ENCODE data around the gene PRKCH.

Gene PRKCH

DNA sequence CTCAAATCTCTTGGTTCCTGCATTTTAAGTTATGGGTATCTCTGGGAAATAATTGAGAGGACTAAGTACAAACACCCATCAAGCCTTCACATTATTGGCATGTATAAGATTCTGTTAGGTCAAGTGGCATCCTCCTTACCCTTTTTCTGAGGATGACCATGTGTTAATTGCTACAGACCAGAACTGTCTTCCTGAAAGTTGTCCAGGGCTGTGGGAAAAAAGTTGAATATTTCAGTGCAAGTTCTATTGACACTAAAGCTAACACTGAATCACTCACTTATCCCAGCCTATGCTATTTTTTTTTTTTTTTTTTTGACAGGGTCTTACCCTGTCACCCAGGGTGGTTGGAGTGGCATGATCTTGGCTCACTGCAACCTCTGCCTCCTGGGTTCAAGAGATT is 243.8 kb downstream of the PRKCH start:
- Histone ChIP-seq H3K4me3 (no peak overlapping the region), H3K4me1 (peaks cover 0 to 70% (median 51%) of the 10 kb centered on the region in 4 donors), H3K36me3 (no peaks in the 10 kb centered on the region), H3K9me3 (no peaks in the 10 kb centered on the region), H3K27me3 (no peaks in the 10 kb centered on the region), H3K27ac (no peak overlapping the region)
- DNase-seq: no peak
- TF ChIP-seq, protein P1, sequence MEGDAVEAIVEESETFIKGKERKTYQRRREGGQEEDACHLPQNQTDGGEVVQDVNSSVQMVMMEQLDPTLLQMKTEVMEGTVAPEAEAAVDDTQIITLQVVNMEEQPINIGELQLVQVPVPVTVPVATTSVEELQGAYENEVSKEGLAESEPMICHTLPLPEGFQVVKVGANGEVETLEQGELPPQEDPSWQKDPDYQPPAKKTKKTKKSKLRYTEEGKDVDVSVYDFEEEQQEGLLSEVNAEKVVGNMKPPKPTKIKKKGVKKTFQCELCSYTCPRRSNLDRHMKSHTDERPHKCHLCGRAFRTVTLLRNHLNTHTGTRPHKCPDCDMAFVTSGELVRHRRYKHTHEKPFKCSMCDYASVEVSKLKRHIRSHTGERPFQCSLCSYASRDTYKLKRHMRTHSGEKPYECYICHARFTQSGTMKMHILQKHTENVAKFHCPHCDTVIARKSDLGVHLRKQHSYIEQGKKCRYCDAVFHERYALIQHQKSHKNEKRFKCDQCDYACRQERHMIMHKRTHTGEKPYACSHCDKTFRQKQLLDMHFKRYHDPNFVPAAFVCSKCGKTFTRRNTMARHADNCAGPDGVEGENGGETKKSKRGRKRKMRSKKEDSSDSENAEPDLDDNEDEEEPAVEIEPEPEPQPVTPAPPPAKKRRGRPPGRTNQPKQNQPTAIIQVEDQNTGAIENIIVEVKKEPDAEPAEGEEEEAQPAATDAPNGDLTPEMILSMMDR (IDR thresholded peaks at IDR 0.05): no peak
- intact Hi-C loops (cut with DNase I; ENCODE audit: low total_unique reads): no loop called here

DNA sequence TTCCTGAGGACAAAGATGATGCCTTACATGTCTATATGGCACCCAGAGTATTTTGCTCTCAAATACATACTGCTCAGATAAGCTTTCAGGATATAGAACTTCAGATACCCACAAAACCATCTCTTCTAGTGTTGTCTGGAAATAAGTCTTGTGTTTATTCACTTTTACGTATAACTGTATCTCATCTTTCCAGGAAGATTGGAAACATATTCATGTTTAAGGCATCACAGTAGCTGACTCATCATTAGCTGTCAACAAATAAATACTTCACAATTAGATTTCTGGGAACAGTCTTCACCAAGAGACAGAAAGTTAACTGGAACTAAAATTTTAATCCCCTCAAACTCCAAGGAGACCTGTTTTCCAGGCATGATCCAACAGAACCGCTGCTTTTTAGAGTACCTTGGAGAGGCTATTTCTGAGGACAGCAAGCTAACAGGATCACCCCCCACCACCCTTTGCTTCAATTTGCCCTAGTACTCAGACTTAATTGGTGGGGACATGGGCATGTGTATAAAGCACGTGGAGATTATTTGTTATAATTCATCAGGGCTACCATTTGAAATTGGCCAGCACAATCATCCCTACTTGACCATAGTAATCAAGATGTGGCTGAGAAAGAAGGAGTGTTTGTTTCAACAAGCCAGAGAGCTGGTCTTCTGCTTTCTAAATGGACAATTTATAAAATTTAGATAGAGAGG is 244.6 kb downstream of the PRKCH start:
- Histone ChIP-seq H3K27ac (peak overlapping the region in 1 of 2 donors; percentile 28), H3K36me3 (no peaks in the 10 kb centered on the region), H3K4me3 (no peak overlapping the region), H3K9me3 (no peaks in the 10 kb centered on the region), H3K4me1 (peaks cover 0 to 74% (median 56%) of the 10 kb centered on the region in 4 donors), H3K27me3 (no peaks in the 10 kb centered on the region)
- intact Hi-C loops (cut with DNase I; ENCODE audit: low total_unique reads): no loop called here
- TF ChIP-seq, protein P1 (IDR thresholded peaks at IDR 0.05): no peak
- DNase-seq: no peak

GRCh38 chr14:61566537-61567225 is 245.3 kb downstream of the PRKCH start:
- H3K9me3 ChIP-seq: no peaks in the 10 kb centered on the region
- H3K27ac ChIP-seq: peak overlapping the region in 1 of 2 donors; percentile 28
- intact Hi-C loops (cut with DNase I; ENCODE audit: low total_unique reads): no loop called here
- H3K4me1 ChIP-seq: peaks cover 0 to 67% (median 51%) of the 10 kb centered on the region in 4 donors
- H3K4me3 ChIP-seq: no peak overlapping the region
- TF ChIP-seq, protein P1 (IDR thresholded peaks at IDR 0.05): no peak
- no peak for DNase-seq
- no peaks in the 10 kb centered on the region for H3K27me3 ChIP-seq
- no peaks in the 10 kb centered on the region for H3K36me3 ChIP-seq

- Histone ChIP-seq H3K27ac (peak overlapping the region; percentile 48 to 65), H3K27me3 (no peaks in the 10 kb centered on the region), H3K4me3 (peak overlapping the region; percentile 30 to 38), H3K9me3 (no peaks in the 10 kb centered on the region), H3K36me3 (no peaks in the 10 kb centered on the region), H3K4me1 (peaks cover 0 to 54% (median 39%) of the 10 kb centered on the region in 4 donors)
- TF ChIP-seq, protein P1 (IDR thresholded peaks at IDR 0.05): no peak
- peak; percentile 41 to 77 for DNase-seq
- intact Hi-C loops (cut with DNase I; ENCODE audit: low total_unique reads): no loop called here
Measured at GRCh38 chr14:61567838-61568571, 246.6 kb downstream of the PRKCH start.

DNA sequence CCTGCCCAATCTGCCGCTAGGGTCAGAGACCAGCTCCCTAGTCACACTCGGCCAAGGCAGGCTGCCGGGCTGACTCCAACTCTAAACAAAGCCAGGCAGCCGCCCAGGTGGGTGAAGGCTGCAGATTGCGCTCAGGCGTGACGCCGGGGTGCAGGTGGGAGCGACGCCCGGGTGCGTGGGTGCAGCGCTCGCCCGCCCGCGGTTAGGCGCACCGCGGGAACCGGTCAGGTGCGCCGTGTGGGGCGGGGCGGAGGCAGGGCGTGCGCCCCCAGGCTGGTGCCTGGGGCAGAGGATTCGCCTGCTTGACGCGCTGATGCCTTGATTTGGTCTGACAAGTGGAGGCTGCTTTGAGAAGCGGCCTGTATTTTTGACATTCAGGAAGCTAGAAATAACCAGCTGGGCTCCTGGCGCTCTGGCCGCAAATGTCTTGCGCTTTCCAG is 247.2 kb downstream of the PRKCH start:
- no peaks in the 10 kb centered on the region for H3K36me3 ChIP-seq
- no peaks in the 10 kb centered on the region for H3K27me3 ChIP-seq
- H3K4me3 ChIP-seq: peak overlapping the region; percentile 30 to 38
- no peak for DNase-seq
- no peaks in the 10 kb centered on the region for H3K9me3 ChIP-seq
- peaks cover 0 to 53% (median 39%) of the 10 kb centered on the region in 4 donors for H3K4me1 ChIP-seq
- intact Hi-C loops (cut with DNase I; ENCODE audit: low total_unique reads): no loop called here
- TF ChIP-seq, protein P1 (IDR thresholded peaks at IDR 0.05): peak in 1 of 2 experiments; percentile 10
- H3K27ac ChIP-seq: peak overlapping the region; percentile 48 to 65

Data from tibial artery (tissue), 4 donors.